ENCODE measurements around the gene NAGPA.

The NAGPA gene

DNA sequence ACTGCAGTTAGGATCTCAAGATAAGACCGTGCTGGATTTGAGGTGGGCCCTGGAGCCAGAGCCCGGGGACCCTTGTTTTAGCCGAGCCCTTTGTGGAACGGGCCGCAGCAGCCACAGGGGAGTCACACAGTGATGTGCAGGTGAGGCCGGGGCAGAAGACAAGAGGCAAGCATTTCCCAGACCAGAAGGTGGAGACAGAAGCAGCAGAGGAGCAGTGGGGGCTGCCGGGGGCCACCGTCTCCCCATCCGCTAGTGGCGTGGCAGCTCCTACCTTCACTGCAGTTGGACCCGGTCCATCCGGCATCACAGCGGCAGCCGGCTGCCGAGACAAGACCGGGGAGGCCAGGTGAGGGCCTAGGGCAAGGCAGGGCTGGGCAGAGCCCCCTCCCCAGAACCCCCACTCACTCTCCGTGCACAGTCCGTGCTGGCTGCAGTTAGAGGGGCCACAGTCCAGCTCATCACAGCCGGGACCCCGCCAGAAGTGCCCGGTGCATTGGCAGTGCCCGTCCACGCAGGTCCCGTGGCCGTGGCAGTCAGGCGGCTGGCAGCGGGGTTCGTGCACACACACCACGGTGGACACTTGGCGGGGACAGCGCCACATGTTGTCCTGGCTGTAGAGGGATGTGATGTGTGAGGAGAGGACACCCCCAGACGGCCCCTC is 6.0 kb downstream of the NAGPA start:
- Histone ChIP-seq H2AFZ (ENCODE audit: low read length, unreplicated experiment) (no peak overlapping the region), H3K36me3 (ENCODE audit: insufficient read depth, low read length) (no peaks in the 10 kb centered on the region), H3K4me1 (ENCODE audit: control insufficient read depth, insufficient read depth, low read length, unreplicated experiment) (peaks cover 1% of the 10 kb centered on the region), H3K79me2 (ENCODE audit: control insufficient read depth, insufficient read depth, low read length, unreplicated experiment) (no peaks in the 10 kb centered on the region), H3K27me3 (ENCODE audit: insufficient read depth, low read length) (no peaks in the 10 kb centered on the region), H3K4me3 (ENCODE audit: low read depth, low read length) (no peak overlapping the region), H3K27ac (ENCODE audit: low read depth, low read length) (no peak overlapping the region)

DNA sequence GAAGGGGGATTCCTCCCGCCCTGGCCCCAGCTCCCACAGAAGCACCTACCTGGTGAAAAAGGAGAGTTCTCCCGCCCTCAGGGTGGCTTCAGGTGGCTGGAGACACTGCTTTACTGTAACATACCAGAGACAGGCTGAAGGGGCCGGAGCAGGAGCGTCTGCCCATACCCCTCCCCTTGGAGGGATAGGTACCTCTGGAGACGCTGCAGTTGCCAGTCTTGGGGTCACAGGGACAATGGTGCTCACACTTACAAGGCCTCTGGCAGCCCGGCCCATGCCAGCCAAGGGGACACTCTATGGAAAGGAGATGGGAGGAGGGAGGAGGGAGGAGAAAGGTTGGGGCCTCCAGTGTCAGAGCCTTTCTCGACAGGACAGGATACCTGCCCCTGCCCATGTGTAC is 6.6 kb downstream of the NAGPA start:
- no peaks in the 10 kb centered on the region for H3K79me2 ChIP-seq (ENCODE audit: control insufficient read depth, insufficient read depth, low read length, unreplicated experiment)
- H3K27ac ChIP-seq (ENCODE audit: low read depth, low read length) = no peak overlapping the region
- no peaks in the 10 kb centered on the region for H3K36me3 ChIP-seq (ENCODE audit: insufficient read depth, low read length)
- H3K4me1 ChIP-seq (ENCODE audit: control insufficient read depth, insufficient read depth, low read length, unreplicated experiment) = no peaks in the 10 kb centered on the region
- H3K27me3 ChIP-seq (ENCODE audit: insufficient read depth, low read length) = no peaks in the 10 kb centered on the region
- no peak overlapping the region for H2AFZ ChIP-seq (ENCODE audit: low read length, unreplicated experiment)
- H3K4me3 ChIP-seq (ENCODE audit: low read depth, low read length) = no peak overlapping the region

DNA sequence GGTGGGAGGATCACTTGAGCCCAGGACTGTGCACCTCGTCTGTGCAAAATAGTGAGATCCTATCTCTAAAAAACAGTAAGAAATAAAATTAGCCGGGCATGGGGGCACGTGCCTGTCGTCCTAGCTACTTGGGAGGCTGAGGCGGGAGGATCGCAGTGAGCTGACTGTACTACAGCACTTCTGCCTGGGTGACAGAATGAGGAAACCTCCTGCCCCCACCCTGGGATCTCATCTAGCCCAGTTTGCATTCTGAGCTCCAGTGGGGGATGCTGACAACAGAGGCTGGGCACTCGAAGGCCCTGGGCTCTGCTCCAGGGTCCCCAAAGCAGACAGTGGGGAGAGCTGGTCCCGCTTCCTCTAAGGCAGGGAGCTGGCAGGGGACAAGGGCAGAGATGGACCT is 7.1 kb downstream of the NAGPA start:
- no peak overlapping the region for H2AFZ ChIP-seq (ENCODE audit: low read length, unreplicated experiment)

DNA sequence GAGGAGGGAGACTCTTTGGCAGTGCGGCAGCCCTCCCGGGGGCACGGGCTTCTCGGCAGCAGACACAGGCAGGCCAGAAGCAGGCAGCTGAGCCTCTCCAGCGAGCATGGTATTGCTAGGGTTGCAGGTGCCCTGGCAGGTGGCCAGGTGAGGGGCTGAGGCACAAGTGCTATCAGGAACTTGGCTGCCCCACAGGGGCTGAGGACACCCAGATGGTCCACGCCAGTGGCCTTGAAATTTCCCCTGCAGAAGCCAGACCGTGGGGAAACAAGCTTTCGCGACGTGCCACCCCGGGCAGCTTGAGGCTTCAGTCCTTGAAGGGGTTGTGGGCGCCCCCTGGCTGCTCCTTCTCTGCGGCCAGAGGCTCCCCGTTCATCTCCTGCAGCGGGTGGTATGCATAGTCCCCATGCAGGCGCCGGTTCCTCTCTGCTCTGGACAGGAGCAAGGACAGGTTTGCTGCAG is 8.5 kb downstream of the NAGPA start:
- Histone ChIP-seq H3K4me1 (ENCODE audit: control insufficient read depth, insufficient read depth, low read length, unreplicated experiment) (no peaks in the 10 kb centered on the region), H3K79me2 (ENCODE audit: control insufficient read depth, insufficient read depth, low read length, unreplicated experiment) (no peaks in the 10 kb centered on the region), H3K27me3 (ENCODE audit: insufficient read depth, low read length) (no peaks in the 10 kb centered on the region), H3K27ac (ENCODE audit: low read depth, low read length) (no peak overlapping the region), H3K4me3 (ENCODE audit: low read depth, low read length) (no peak overlapping the region), H2AFZ (ENCODE audit: low read length, unreplicated experiment) (no peak overlapping the region), H3K36me3 (ENCODE audit: insufficient read depth, low read length) (no peaks in the 10 kb centered on the region)

More for the DNA sequence above, 7.1 kb downstream of the NAGPA start:
- no peak overlapping the region for H3K27ac ChIP-seq (ENCODE audit: low read depth, low read length)
- no peak overlapping the region for H3K4me3 ChIP-seq (ENCODE audit: low read depth, low read length)
- H3K36me3 ChIP-seq (ENCODE audit: insufficient read depth, low read length) = no peaks in the 10 kb centered on the region
- no peaks in the 10 kb centered on the region for H3K79me2 ChIP-seq (ENCODE audit: control insufficient read depth, insufficient read depth, low read length, unreplicated experiment)
- no peaks in the 10 kb centered on the region for H3K4me1 ChIP-seq (ENCODE audit: control insufficient read depth, insufficient read depth, low read length, unreplicated experiment)
- H3K27me3 ChIP-seq (ENCODE audit: insufficient read depth, low read length) = no peaks in the 10 kb centered on the region

DNA sequence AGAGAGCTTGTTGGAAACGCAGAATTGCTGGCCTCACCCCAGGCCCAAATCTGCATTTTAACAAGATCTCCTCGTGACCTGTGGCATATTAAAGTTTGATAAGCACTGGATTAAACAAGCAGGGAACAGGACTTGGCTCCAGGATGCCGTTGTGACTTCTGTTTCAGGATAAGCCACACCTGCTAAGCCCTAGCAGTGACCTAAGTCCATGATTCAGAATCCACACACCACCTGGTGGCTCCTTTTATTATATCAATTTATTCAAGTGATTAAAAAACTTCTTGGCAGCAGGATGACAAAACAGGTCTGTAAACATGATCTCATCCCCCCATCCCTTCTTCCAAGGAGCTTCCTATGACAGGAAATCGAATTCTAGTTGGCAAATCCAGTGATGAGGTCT is 9.1 kb downstream of the NAGPA start:
- H2AFZ ChIP-seq (ENCODE audit: low read length, unreplicated experiment) = no peak overlapping the region
- H3K4me3 ChIP-seq (ENCODE audit: low read depth, low read length) = no peak overlapping the region
- 0 out of 2 replicates have a peak, but pooled peaks cover 3% of the 10 kb centered on the region for H3K27me3 ChIP-seq (ENCODE audit: insufficient read depth, low read length)
- no peaks in the 10 kb centered on the region for H3K36me3 ChIP-seq (ENCODE audit: insufficient read depth, low read length)
- H3K79me2 ChIP-seq (ENCODE audit: control insufficient read depth, insufficient read depth, low read length, unreplicated experiment) = no peaks in the 10 kb centered on the region
- H3K27ac ChIP-seq (ENCODE audit: low read depth, low read length) = no peak overlapping the region
- no peaks in the 10 kb centered on the region for H3K4me1 ChIP-seq (ENCODE audit: control insufficient read depth, insufficient read depth, low read length, unreplicated experiment)

DNA sequence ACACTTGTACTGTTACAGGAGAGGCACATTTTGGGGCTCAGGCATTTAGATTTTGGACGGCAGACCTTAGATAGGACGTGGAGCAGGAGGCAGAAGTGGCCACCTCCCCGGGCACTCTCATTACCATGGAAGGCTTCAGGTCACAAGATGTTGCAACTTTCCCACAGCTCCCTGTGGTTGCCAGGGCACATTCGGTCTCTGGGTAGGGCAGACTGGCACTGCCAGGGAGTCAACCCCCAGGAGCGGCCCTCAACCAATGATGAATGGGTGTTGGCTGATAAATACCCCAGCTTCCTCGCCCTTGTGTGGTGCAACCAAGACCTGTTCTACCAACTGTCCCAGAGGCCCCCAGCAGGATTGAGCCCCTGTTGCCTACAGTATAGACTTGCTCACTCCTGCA is 11.2 kb downstream of the NAGPA start:
- no peaks in the 10 kb centered on the region for H3K79me2 ChIP-seq (ENCODE audit: control insufficient read depth, insufficient read depth, low read length, unreplicated experiment)
- no peaks in the 10 kb centered on the region for H3K36me3 ChIP-seq (ENCODE audit: insufficient read depth, low read length)
- H3K27me3 ChIP-seq (ENCODE audit: insufficient read depth, low read length) = peaks cover 4% of the 10 kb centered on the region; the same call in 1 of the 2 replicates
- no peak overlapping the region for H3K27ac ChIP-seq (ENCODE audit: low read depth, low read length)
- no peaks in the 10 kb centered on the region for H3K4me1 ChIP-seq (ENCODE audit: control insufficient read depth, insufficient read depth, low read length, unreplicated experiment)
- H2AFZ ChIP-seq (ENCODE audit: low read length, unreplicated experiment) = no peak overlapping the region
- no peak overlapping the region for H3K4me3 ChIP-seq (ENCODE audit: low read depth, low read length)

DNA sequence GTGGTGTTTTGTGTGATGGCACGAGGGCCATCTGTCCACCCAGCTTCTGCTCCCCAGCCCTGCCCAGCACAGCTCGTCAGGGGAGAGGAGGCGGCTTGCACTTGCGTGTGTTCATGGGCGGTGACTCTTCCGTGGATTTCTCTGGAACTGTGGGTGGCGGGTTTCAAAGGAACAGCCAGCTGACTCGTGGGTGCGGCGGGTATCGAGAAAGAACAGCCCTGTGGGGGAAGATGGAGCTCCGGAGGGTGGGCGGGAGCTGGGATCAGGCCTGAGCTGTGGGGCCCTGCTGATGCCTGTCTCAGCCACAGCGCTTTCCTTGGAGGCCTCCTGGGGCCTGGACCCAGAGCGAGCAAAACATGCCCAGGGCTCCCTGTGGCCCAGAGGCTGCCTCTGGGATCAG is 13.2 kb downstream of the NAGPA start:
- H3K27ac ChIP-seq (ENCODE audit: low read depth, low read length) = no peak overlapping the region
- H3K27me3 ChIP-seq (ENCODE audit: insufficient read depth, low read length) = peaks cover 21% of the 10 kb centered on the region; the same call in 1 of the 2 replicates
- no peaks in the 10 kb centered on the region for H3K79me2 ChIP-seq (ENCODE audit: control insufficient read depth, insufficient read depth, low read length, unreplicated experiment)
- H3K4me1 ChIP-seq (ENCODE audit: control insufficient read depth, insufficient read depth, low read length, unreplicated experiment) = no peaks in the 10 kb centered on the region
- H3K36me3 ChIP-seq (ENCODE audit: insufficient read depth, low read length) = no peaks in the 10 kb centered on the region
- no peak overlapping the region for H3K4me3 ChIP-seq (ENCODE audit: low read depth, low read length)
- H2AFZ ChIP-seq (ENCODE audit: low read length, unreplicated experiment) = no peak overlapping the region

DNA sequence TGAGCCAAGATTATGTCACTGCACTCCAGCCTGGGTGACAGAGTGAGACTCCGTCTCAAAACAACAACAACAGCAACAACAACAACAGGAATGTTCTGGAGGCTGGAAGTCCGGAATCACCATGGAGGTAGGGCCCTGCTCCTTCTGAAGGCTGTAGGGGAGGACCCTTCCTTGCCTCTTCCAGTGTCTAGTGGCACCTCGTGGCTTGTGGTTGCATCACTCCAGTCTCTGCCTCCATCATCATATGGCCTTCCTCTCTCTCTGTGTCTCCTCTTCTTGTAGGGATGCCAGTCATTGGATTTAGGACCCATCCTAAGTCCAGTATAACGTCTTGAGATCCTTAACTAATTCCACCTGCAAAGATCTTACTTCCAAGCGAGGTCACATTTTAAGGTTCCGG is 14.0 kb downstream of the NAGPA start:
- peaks cover 21% of the 10 kb centered on the region; the same call in 1 of the 2 replicates for H3K27me3 ChIP-seq (ENCODE audit: insufficient read depth, low read length)
- no peaks in the 10 kb centered on the region for H3K79me2 ChIP-seq (ENCODE audit: control insufficient read depth, insufficient read depth, low read length, unreplicated experiment)
- no peak overlapping the region for H2AFZ ChIP-seq (ENCODE audit: low read length, unreplicated experiment)
- no peak overlapping the region for H3K4me3 ChIP-seq (ENCODE audit: low read depth, low read length)
- no peaks in the 10 kb centered on the region for H3K36me3 ChIP-seq (ENCODE audit: insufficient read depth, low read length)
- H3K4me1 ChIP-seq (ENCODE audit: control insufficient read depth, insufficient read depth, low read length, unreplicated experiment) = no peaks in the 10 kb centered on the region
- no peak overlapping the region for H3K27ac ChIP-seq (ENCODE audit: low read depth, low read length)

DNA sequence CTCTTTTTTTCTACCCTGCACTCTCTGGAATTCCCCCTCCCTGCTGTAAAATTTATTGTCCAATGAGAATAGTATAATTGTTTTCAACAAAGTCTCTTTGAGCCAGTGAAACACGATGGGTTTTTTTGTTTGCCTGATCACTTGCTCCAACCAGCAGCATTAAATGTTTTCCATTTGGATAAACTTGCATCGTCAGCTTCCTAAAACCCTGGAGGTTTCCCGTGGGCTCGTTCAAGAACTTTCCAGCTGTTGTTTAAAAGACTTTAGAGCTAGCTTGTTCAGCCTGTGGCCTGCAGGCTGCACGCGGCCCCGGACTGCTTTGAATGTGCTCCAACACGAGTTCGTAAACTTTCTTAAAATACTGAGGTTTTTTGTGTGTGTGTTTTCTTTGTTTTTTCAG is 14.9 kb downstream of the NAGPA start:
- no peaks in the 10 kb centered on the region for H3K4me1 ChIP-seq (ENCODE audit: control insufficient read depth, insufficient read depth, low read length, unreplicated experiment)
- no peak overlapping the region for H2AFZ ChIP-seq (ENCODE audit: low read length, unreplicated experiment)
- peaks cover 21% of the 10 kb centered on the region; the same call in 1 of the 2 replicates for H3K27me3 ChIP-seq (ENCODE audit: insufficient read depth, low read length)

DNA sequence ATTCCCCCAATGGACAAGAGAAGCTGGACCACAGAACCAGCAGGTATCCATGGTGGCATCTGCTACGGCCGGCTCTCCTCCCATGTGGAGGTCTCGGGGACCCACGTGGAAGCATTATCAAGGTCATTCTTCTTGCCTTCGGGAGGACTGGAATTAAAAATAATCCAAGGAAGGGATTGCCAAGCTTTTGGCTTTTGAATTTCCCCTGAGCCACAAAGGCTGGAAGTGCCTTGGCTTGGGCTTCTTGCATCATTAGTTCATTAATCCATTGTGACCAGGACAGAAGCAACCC is 16.1 kb downstream of the NAGPA start:
- Histone ChIP-seq H2AFZ (ENCODE audit: low read length, unreplicated experiment) (no peak overlapping the region), H3K36me3 (ENCODE audit: insufficient read depth, low read length) (no peaks in the 10 kb centered on the region), H3K4me3 (ENCODE audit: low read depth, low read length) (no peak overlapping the region), H3K79me2 (ENCODE audit: control insufficient read depth, insufficient read depth, low read length, unreplicated experiment) (no peaks in the 10 kb centered on the region), H3K27ac (ENCODE audit: low read depth, low read length) (no peak overlapping the region), H3K27me3 (ENCODE audit: insufficient read depth, low read length) (peaks cover 21% of the 10 kb centered on the region; the same call in 1 of the 2 replicates), H3K4me1 (ENCODE audit: control insufficient read depth, insufficient read depth, low read length, unreplicated experiment) (no peaks in the 10 kb centered on the region)

More for the DNA sequence above, 14.9 kb downstream of the NAGPA start:
- Histone ChIP-seq H3K79me2 (ENCODE audit: control insufficient read depth, insufficient read depth, low read length, unreplicated experiment) (no peaks in the 10 kb centered on the region), H3K4me3 (ENCODE audit: low read depth, low read length) (no peak overlapping the region), H3K27ac (ENCODE audit: low read depth, low read length) (no peak overlapping the region), H3K36me3 (ENCODE audit: insufficient read depth, low read length) (no peaks in the 10 kb centered on the region)

DNA sequence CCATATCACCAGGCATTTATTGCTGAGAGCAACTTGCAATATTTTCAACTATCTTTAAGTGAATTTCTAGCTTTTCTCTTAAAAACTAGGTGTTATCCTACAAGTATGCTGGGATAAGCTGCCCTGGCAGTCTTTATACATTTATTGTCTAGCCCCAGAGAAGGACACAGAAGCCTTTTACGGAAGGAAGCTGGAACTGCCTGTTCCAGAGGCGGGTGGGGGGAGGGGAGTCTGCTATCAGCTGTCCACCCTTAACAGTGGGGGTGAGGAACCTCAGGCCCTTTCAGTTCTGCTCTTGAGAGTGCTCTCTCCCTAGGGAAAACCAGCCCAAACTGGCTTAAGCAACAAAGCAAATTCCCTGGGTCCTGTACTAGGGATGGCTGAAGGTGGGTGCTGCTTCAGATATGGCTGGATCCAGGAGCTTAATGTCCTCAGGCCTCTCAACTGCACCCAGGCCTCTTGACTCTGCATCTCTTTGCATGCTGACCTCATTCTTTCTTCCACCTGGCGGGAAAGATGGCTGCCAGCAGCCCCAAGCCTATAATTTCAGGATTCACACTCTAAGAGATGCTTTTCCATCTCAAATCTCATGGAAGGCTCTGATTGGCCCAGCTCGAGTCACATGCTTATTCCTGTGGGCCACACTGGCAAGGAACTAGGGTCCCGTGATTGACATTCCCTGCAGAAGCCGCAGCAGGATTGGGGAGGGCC is 16.6 kb downstream of the NAGPA start:
- Histone ChIP-seq H3K79me2 (ENCODE audit: control insufficient read depth, insufficient read depth, low read length, unreplicated experiment) (no peaks in the 10 kb centered on the region), H3K4me3 (ENCODE audit: low read depth, low read length) (no peak overlapping the region), H3K27ac (ENCODE audit: low read depth, low read length) (no peak overlapping the region), H3K36me3 (ENCODE audit: insufficient read depth, low read length) (no peaks in the 10 kb centered on the region), H2AFZ (ENCODE audit: low read length, unreplicated experiment) (no peak overlapping the region), H3K27me3 (ENCODE audit: insufficient read depth, low read length) (peaks cover 25% of the 10 kb centered on the region), H3K4me1 (ENCODE audit: control insufficient read depth, insufficient read depth, low read length, unreplicated experiment) (no peaks in the 10 kb centered on the region)

Measured in ACC112 (cell line).